Heart left ventricle (tissue), 13 donors: ENCODE measurements around the gene ANKH.

Source experiments
- CTCF ChIP-seq, 12 donors: fragments of 200-600 bp; sonication (generic) in 4 of 12; IDR thresholded peaks; one replicate each; pipeline versions ENCODE4 v1.5.0 to v1.8.0; 2018 to 2022; ENCODE audit warnings: antibody characterized with exemption in 12 of 12, mild to moderate bottlenecking in 5 of 12
- POLR2A ChIP-seq, 2 donors: fragments of 450-650 bp; IDR thresholded peaks; one replicate each; pipeline ENCODE4 v1.6.1; 2017; ENCODE audit warnings: antibody characterized with exemption in 2 of 2, mild to moderate bottlenecking in 2 of 2, moderate library complexity in 2 of 2
- donor health status: ischemic (EF 13 %, LVEDD 7.1; RV severe dilation, severe dysfunction).
- donor health status: DM: no; HTN: yes; CAD: no.
- donor health status: DM: no; HTN: no; CAD: no.
- donor health status: ischemic (EF 25% LVEDD 6.9; RV normal size, moderate dysfunction).
- donor health status: ischemic (EF 25% LVEDD 5.7; RV mildly dilated, moderate dysfunction).
- donor health status: ischemic (EF 35%, LVEDD 5.7; RV mildly dilated, moderate dysfunction).
- donor health status: nonischemic (EF 11% LVEDD 7.7; RV severe dilation, severe dysfunction).
- donor health status: DM: yes; HTN: yes; CAD: no.
- donor health status: PGD.
- donor health status: ischemic (EF 29% LVEDD 5.4; RV normal size, mild dysfunction).
- donor health status: nonischemic (EF 23%, LVEDD 6.1; RV moderate dilation, normal function).

- TF ChIP-seq POLR2A (IDR thresholded peaks at IDR 0.05) (no peak), CTCF (IDR thresholded peaks at IDR 0.05) (no peak)
Observed at GRCh38 chr5:14876095-14876494, 4.5 kb upstream of the ANKH start.
